ENCODE measurements around the gene TRERF1.

GRCh38 chr6:42467651-42468050, 15.9 kb upstream of the TRERF1 start:
- TF ChIP-seq CTCF (IDR thresholded peaks at IDR 0.05) (no peak), POLR2A (IDR thresholded peaks at IDR 0.05) (no peak)
